ENCODE data around the gene ATP2C2.

- no peak for TF ChIP-seq CTCF (IDR thresholded peaks at IDR 0.05)
- TF ChIP-seq POLR2A (IDR thresholded peaks at IDR 0.05), result no peak
- TF ChIP-seq EP300 (IDR thresholded peaks at IDR 0.05; ENCODE audit: low read depth), result no peak
Measured at GRCh38 chr16:84448444-84448843, 80.1 kb downstream of the ATP2C2 start.
